ENCODE results near the gene PTPRR.

GRCh38 chr12:70745048-70745447 is 175.5 kb downstream of the PTPRR start:
- TF ChIP-seq EP300 (IDR thresholded peaks at IDR 0.05) (no peak), POLR2AphosphoS5 (IDR thresholded peaks at IDR 0.05) (no peak), CTCF (IDR thresholded peaks at IDR 0.05) (no peak), POLR2A (IDR thresholded peaks at IDR 0.05) (no peak)

Measured in stomach (tissue), 4 donors.